Transverse colon (tissue), 4 donors: Measurements from ENCODE around the gene STRN3. TPM values are rescaled to one million over a fixed set of nuclear protein-coding genes. Genes with fewer than 3 reads are reported as not detected.
"Not testable (repeated sequence)": the region's sequence is repeated elsewhere in the genome, so short reads cannot be mapped to it uniquely, and the experiment has no call there.

Experiments
- DNase-seq: peaks from one replicate; pipeline ENCODE4 v3.0.0-alpha.2; 2019
- H3K27ac ChIP-seq, 4 donors: fragments of 200-600 bp; sonication (generic); 2 replicates each; pipeline ENCODE4 v1.5.1; 2016 to 2018; ENCODE audit warnings: inconsistent platforms in 4 of 4
- H3K27me3 ChIP-seq: fragments of 200-600 bp; sonication (generic); 2 replicates; pipeline ENCODE4 v1.5.1; 2017; ENCODE audit warnings: inconsistent platforms
- H3K36me3 ChIP-seq, 4 donors: fragments of 200-600 bp; sonication (generic); 2 replicates each; pipeline ENCODE4 v1.5.1; 2017 to 2019; ENCODE audit warnings: inconsistent platforms in 4 of 4
- H3K4me1 ChIP-seq, 4 donors: fragments of 200-600 bp; sonication (generic); 2 replicates each; pipeline ENCODE4 v1.5.1; 2017 to 2020; ENCODE audit warnings: inconsistent platforms in 4 of 4
- H3K4me3 ChIP-seq, 4 donors: fragments of 200-600 bp; sonication (generic); 1 replicate in 1 of 4; 2 replicates in 3 of 4; pipeline versions ENCODE4 v1.5.1 to v1.6.1; 2017 to 2019; ENCODE audit warnings: inconsistent platforms in 4 of 4
- H3K9me3 ChIP-seq, 2 donors: fragments of 200-600 bp; sonication (generic); 2 replicates each; pipeline ENCODE4 v1.5.1; 2017 to 2019; ENCODE audit warnings: inconsistent platforms in 2 of 2
- EP300 ChIP-seq: sonication (generic); formaldehyde crosslinking; IDR thresholded peaks from one replicate; pipeline ENCODE4 v1.6.1; 2017; ENCODE audit warnings: antibody characterized with exemption, low read depth
- POLR2A ChIP-seq: fragments of 450-650 bp; IDR thresholded peaks from one replicate; pipeline ENCODE4 v1.6.1; 2016; ENCODE audit warnings: antibody characterized with exemption, mild to moderate bottlenecking, moderate library complexity
- POLR2AphosphoS5 ChIP-seq, 3 donors: sonication (generic); formaldehyde crosslinking; IDR thresholded peaks; one replicate each; pipeline ENCODE4 v1.6.1; 2016; ENCODE audit warnings: antibody characterized with exemption in 3 of 3
- WGBS, 2 donors: methylation state at CpG; one replicate each; pipeline ENCODE4 v1.1.5; 2018; ENCODE audit warnings: low coverage in 1 of 2; 5-methylcytosine and 5-hydroxymethylcytosine counted together
- in situ Hi-C, 4 donors: fragments of 200-750 bp; cut with MboI; loops; one replicate each; pipeline versions ENCODE4 v1.15.0 to v1.15.1; 2017; ENCODE audit warnings: low sequenced_read_pairs in 3 of 4, low pct_ligation_motif_present in 1 of 4, low pct_unique_long_range_greater_than_20kb in 1 of 4
- intact Hi-C: fragments of 100-400 bp; cut with DNase I; formaldehyde crosslinking; loops from one replicate; pipeline ENCODE4 v1.15.1; 2023; ENCODE audit warnings: low total_unique reads
- total RNA-seq, 4 donors: library from RNA; depleted of rRNA; stranded (reverse); fragments of >200 nt; gene quantifications; one replicate each; pipeline ENCODE4 v1.1.0, GENCODE V29; 2016
- TF ChIP-seq, protein P1 (sequence below), 5 experiments: fragments of 200-600 bp in 3 of 5; fragments of 450-650 bp in 2 of 5; sonication (generic) in 3 of 5; IDR thresholded peaks; 1 replicate in 2 of 5; 2 replicates in 3 of 5; pipeline ENCODE4 v1.5.1; 2016 to 2017; ENCODE audit warnings: antibody characterized with exemption in 5 of 5, inconsistent platforms in 3 of 5, mild to moderate bottlenecking in 2 of 5, moderate library complexity in 1 of 5

Gene STRN3
- total RNA-seq, 4 donors from 2014 or later: 42.3 to 57.5 (median 51.5) TPM

DNA sequence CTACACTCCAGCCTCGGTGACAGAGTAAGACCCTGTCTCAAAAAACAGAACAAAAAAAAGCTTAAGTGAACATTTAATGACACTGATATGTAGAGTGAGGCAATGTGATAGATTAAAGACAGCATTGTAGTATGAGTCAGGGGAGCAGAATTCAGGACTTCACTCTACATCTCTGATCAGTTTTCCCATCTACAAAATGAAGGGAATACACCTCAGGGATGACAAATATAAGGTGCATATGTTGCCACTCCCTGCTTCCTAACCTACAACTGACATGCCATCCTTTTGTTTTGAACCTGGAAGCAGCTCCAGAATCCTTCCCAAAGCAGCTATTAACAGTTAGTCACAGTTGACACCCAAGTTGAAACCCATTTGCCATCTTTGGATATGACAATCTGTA lies 30.9 kb upstream of the STRN3 start:
- in situ Hi-C loops: no loop called here
- no peak overlapping the region for H3K27ac ChIP-seq
- 88% methylated on average over 1 of the region's 1 CpG; no CpG with 5 or more reads in 1 of the 2 donors for WGBS, 2 donors

DNA sequence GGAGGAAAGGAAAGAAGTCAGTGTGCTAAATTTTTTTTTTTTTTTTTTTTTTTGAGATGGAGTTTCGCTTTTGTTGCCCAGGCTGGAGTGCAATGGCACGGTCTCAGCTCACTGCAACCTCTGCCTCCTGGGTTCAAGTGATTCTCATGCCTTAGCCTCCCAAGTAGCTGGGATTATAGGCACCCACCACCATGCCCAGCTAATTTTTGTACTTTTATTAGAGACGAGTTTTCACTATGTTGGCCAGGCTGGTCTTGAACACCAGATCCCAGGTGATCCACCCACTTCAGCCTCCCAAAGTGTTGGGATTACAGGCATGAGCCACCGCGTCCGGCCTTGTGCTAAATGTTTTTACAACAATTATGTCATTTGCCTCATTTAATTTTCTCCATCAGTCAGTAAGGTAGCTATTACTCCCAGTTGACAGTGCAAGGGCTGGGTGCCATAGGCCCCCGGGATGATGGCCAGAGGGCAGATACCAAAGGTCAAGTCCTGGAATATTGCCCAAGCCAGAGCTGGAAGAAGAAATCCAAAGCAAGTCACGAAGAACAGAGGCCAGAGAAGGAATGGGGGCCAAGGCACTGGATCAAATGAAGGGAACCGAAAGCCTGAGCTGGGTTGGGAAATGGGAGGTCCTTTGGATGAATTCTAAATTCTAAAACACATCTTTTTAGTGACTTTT lies 26.9 kb upstream of the STRN3 start:
- H3K9me3 ChIP-seq, H3K27me3 ChIP-seq, H3K4me1 ChIP-seq, H3K36me3 ChIP-seq, H3K4me3 ChIP-seq, intact Hi-C loops, in situ Hi-C loops: not testable (repeated sequence)
- 81 to 86% methylated on average over 6 to 9 of the region's 9 CpGs for WGBS, 2 donors
- H3K27ac ChIP-seq: peak overlapping the region in 1 of 4 donors; percentile 47
- peak; percentile 12 for DNase-seq

More for the DNA sequence above, 30.9 kb upstream of the STRN3 start:
- TF ChIP-seq POLR2AphosphoS5 (IDR thresholded peaks at IDR 0.05): no peak
- TF ChIP-seq, protein P1, sequence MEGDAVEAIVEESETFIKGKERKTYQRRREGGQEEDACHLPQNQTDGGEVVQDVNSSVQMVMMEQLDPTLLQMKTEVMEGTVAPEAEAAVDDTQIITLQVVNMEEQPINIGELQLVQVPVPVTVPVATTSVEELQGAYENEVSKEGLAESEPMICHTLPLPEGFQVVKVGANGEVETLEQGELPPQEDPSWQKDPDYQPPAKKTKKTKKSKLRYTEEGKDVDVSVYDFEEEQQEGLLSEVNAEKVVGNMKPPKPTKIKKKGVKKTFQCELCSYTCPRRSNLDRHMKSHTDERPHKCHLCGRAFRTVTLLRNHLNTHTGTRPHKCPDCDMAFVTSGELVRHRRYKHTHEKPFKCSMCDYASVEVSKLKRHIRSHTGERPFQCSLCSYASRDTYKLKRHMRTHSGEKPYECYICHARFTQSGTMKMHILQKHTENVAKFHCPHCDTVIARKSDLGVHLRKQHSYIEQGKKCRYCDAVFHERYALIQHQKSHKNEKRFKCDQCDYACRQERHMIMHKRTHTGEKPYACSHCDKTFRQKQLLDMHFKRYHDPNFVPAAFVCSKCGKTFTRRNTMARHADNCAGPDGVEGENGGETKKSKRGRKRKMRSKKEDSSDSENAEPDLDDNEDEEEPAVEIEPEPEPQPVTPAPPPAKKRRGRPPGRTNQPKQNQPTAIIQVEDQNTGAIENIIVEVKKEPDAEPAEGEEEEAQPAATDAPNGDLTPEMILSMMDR (IDR thresholded peaks at IDR 0.05): no peak
- TF ChIP-seq POLR2A: no peak
- no peak for TF ChIP-seq EP300
- intact Hi-C loops: no loop called here
- no peaks in the 10 kb centered on the region for H3K9me3 ChIP-seq
- no peak overlapping the region for H3K4me3 ChIP-seq
- H3K36me3 ChIP-seq: no peaks in the 10 kb centered on the region
- H3K27me3 ChIP-seq: no peaks in the 10 kb centered on the region
- no peak for DNase-seq
- peaks cover 4 to 20% (median 14%) of the 10 kb centered on the region in 4 donors for H3K4me1 ChIP-seq

DNA sequence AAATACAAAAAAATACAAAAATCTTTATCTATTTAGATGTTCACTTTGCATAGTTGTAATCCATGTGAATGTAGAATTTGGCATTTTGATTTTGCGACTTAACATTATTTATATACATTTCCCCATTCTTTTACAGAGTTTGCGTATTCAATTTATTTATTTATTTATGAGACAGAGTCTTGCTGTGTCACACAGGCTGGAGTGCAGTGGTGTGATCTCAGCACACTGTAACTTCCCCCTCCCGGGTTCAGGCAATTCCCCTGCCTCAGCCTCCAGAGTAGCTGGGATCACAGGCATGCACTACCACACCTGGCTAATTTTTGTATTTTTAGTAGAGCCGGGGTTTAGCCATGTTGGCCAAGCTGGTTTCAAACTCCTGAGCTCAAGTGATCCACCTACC lies 25.3 kb upstream of the STRN3 start:
- no peak overlapping the region for H3K4me3 ChIP-seq
- no peak for TF ChIP-seq EP300
- TF ChIP-seq POLR2AphosphoS5 (IDR thresholded peaks at IDR 0.05): no peak
- peaks cover 0 to 4% (median 1%) of the 10 kb centered on the region in 4 donors for H3K4me1 ChIP-seq
- no peaks in the 10 kb centered on the region for H3K36me3 ChIP-seq
- intact Hi-C loops: no loop called here
- no peak overlapping the region for H3K27ac ChIP-seq
- in situ Hi-C loops: no loop called here
- no peak for DNase-seq
- 45 to 66% methylated on average over 2 to 4 of the region's 4 CpGs for WGBS, 2 donors
- H3K27me3 ChIP-seq: no peaks in the 10 kb centered on the region
- no peaks in the 10 kb centered on the region for H3K9me3 ChIP-seq

DNA sequence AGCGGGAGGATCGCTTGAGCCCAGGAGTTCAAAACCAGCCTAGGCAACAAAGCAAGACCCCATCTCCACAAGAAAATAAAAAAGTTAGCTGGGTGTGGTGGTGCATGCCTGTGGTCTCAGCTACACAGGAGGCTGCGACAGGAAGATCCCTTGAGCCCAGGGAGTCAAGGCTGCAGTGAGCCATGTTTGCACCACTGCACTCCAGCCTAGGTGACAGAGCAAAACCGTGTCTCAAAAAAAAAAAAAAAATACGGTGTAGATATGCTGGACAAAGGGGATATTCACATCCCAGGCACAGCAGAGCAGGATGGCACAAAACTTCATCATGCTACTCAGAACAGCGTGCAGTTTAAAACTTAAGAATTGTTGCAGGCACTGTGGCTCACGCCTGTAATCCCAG lies 24.8 kb upstream of the STRN3 start:
- intact Hi-C loops (no loop called here), in situ Hi-C loops (no loop called here)
- TF ChIP-seq, protein P1 (IDR thresholded peaks at IDR 0.05): no peak
- no peak for TF ChIP-seq POLR2AphosphoS5 (IDR thresholded peaks at IDR 0.05)
- TF ChIP-seq EP300: no peak
- TF ChIP-seq POLR2A: no peak
- 91 to 92% methylated on average over 7 of the region's 7 CpGs for WGBS, 2 donors
- Histone ChIP-seq H3K9me3 (no peaks in the 10 kb centered on the region), H3K27me3 (no peaks in the 10 kb centered on the region), H3K27ac (no peak overlapping the region), H3K36me3 (no peaks in the 10 kb centered on the region), H3K4me1 (peaks cover 0 to 4% (median 1%) of the 10 kb centered on the region in 4 donors), H3K4me3 (no peak overlapping the region)
- DNase-seq: no peak

DNA sequence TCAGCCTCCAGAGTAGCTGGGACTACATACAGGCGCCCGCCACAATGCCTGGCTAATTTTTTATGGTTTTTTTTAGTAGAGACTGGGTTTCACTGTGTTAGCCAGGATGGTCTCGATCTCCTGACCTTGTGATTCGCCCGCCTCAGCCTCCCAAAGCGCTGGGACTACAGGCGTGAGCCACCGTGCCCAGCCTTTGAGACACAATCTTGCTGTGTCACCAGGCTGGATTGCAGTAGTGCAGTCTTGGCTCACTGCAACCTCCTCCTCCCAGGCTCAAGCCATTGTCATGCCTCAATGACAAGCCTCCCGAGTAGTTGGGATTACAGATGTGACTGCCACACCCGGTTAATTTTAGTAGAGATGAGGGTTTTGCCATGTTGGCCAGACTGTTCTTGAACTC lies 21.3 kb upstream of the STRN3 start:
- WGBS, 2 donors: 93 to 100% methylated on average over 8 to 10 of the region's 10 CpGs
- TF ChIP-seq POLR2A: no peak
- TF ChIP-seq, protein P1 (IDR thresholded peaks at IDR 0.05): no peak
- no peak for TF ChIP-seq POLR2AphosphoS5 (IDR thresholded peaks at IDR 0.05)
- no peak for TF ChIP-seq EP300
- H3K4me3 ChIP-seq: no peak overlapping the region
- H3K36me3 ChIP-seq: no peaks in the 10 kb centered on the region
- no peaks in the 10 kb centered on the region for H3K9me3 ChIP-seq
- in situ Hi-C loops (no loop called here), intact Hi-C loops (no loop called here)
- H3K4me1 ChIP-seq: peaks cover 0 to 4% (median 0%) of the 10 kb centered on the region in 4 donors
- no peaks in the 10 kb centered on the region for H3K27me3 ChIP-seq
- DNase-seq: no peak
- no peak overlapping the region for H3K27ac ChIP-seq
